D341Med (cell line): ENCODE measurements around the gene BPIFB2.
"Not testable (repeated sequence)": the region's sequence is repeated elsewhere in the genome, so short reads cannot be mapped to it uniquely, and the experiment has no call there.

ENCODE experiments used
- DNase-seq: peaks from one replicate; pipeline ENCODE4 v3.0.0; 2012; ENCODE audit warnings: low spot score

BPIFB2 gene

DNA sequence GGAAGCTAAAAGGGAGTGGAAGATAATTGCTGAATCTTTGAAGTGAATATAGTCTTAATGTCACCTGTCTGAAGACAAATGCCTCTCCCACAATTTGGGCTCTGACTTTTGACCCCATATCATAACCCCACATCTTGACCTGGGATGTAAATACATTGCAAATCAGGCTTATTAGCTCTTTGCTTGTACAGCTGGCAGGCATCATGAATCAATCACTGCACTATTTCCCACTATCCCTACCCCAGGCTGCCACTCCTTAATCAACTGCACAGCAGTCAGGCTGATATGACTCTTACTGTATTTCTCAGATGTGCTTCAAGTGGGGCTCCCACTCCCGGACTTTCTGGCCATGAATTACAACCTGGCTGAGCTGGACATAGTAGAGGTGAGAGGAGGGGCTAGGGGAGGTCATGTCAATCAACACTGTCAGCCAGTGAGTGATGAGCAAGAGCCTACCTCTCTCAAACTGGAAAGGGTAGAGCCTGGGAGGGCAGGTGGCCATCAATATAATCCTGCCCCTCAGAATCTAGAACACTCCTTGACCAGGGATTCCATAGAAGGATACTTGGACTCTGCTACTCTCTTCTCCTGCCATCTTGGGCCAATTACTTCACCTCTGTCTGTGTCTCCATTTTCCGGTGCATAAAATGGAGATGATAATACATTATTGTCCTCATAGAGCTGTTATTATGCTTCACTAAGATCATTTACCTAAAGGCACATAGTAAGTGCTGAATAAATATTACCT, 35.7 kb downstream of the BPIFB2 start:
- no peak for DNase-seq

DNA sequence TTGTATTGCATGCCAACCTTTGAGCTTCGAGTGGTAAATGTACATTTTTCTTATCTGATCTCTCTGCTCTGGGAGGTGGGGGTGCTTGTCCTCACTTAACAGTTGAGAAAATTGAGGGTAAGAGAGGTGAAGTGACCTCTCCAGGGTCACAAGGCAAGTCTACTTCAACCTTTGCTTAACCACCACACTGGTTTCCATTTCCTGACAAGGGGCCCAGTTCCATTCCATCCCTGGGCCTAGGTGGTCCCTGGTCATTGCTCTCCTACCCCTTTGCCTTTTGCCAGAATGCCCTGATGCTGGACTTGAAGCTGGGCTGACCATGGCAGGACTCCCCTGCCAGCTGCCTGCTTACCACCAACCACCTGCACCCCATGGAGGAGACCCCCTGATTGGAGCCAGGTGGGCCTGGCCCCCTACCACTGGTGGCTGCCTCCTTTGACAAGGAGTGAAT, 36.3 kb downstream of the BPIFB2 start:
- no peak for DNase-seq

DNA sequence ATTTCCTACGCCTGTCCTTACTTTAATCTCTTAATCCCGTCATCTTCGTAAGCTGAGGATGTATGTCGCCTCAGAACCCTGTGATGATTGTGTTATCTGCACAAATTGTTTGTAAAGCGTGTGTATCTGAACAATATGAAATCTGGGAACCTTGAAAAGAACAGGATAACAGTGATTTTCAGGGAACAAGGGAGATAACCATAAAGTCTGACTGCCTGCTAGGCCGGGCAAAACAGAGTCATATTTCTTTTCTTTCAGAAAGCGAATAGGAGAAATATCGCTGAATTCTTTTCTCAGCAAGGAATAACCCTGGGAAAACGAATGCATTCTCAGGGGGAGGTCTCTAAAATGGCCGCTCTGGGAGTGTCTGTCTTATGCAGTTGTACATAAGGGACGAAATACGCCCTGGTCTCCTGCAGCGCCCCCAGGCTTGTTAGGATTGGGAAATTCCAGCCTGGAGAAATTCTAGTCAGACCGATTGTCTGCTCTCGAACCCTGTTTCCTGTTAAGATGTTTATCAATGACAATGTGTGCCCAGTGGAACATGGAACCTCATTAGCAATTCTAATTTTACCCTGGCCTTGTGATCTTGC, 37.7 kb downstream of the BPIFB2 start:
- not testable (repeated sequence) for DNase-seq

DNA sequence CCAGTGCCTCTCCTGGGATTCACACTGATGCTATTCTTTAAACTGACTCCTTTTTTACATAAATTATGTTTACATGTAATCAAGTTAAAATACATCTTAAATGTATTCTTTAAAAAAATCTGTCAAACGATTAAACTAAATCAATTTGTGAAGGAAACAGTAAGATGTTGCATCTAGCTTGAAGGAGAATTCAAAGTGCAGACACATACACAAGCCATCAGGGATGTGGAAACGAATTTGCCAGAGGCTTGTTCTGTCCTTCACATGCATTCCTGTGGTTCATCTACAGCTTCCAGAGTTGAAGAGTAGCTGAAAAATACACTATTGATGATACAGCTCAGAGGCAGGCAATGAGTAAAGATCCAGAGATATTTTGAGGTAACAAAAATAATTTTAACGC, 38.9 kb downstream of the BPIFB2 start:
- no peak for DNase-seq

DNA sequence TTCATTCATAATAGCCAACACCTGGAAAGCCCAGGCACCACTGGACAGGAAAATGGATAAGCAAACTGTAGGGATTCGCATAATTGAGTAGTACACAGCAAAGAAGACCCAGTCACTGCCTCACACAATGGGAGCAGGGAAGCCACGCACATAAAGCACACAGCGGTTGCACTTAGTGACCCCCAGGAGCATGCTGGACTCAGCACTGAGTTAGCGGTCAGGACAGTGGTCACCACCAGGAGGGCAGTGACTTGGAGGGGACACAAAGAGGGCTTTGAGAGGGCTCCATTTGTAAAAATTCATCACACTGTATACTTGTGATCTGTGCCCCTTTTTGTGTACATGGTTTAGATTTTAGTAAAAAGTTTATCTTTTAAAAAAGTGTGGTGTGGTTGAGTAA, 43.8 kb downstream of the BPIFB2 start:
- DNase-seq = no peak

DNA sequence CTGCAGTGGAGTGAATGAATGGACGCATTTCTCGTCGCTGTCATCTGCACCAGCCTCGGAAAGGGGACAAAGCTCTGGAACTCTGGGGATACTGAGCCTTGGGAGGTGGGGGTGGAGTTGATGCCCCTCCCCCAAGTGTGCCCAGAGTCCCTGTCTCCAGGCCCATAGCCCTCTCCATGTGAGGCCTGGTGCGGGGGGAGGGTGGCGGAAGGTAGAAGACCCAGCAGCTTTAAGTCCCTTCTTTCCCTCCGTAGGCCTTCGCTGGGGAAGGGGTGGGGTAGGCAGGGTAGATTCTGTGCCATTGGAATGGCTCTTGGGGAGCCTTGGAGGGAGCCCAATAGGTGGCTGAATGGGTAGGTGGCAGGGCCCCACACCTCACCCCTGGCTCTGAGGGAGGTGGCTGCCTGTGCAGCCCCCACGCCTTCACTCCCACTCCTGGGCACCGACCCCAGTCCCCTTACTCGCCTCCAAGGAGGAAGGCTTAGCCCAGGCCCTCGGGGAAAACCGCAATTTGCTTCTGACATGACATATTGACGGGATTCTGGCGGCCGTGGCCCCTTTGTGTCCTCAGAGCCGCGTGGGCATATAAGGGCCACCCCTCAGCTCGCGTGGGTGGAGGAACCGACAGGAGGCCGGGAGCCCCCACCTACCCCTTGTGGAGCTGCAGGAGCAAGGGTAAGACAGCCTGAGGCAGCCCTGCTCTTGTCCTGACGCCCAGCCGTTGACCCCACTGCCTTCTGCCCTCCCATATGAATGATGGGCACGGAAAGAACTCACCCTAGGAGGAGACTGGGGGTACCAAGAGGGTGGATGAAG, 46.0 kb downstream of the BPIFB2 start, which contains the start of gene BPIFB3:
Gene BPIFB3, plus strand, starts transcription at position 613 of the 816 bp plus-strand sequence. CDS start 1,533 bp downstream, outside the sequence.
- no peak for DNase-seq

DNA sequence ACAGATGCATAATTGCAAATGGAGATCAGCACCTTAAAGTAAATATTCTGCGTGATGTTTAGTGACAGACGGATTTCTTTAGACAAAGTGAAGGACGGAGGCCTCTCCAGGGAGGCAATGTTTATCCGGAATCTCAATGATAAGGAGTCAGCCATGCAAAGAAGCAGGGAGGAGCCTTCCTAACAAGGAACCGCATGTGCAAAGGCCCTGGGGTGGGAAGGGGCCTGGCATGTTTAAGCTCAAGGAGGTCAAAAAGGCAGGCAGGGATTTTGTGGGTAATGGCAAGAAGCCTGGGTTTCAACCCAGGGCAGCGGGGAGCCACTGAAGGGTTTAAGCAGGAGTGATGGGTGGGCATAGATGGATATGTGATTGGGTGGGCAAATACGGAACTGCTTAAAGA, 46.9 kb downstream of the BPIFB2 start:
- no peak for DNase-seq

DNA sequence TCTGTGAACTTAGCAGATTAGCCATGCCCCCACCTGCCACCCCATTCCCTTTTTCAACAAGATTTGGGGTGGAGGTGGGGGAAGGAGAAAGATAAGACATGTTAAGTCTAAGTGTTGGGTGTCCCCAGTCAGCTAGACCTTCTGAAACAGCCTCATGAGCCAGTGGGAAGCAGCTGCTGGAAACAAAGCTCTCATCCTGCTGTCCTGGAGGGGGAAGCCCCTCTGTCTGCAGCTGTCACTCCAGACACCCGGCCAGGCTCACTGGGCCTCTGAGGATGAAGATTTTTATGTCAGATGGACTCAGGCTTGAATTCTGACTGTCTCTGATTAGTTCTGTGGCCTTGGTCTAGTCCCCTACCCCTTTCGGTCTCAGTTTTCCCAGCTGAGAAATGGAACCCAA, 47.3 kb downstream of the BPIFB2 start:
- no peak for DNase-seq

DNA sequence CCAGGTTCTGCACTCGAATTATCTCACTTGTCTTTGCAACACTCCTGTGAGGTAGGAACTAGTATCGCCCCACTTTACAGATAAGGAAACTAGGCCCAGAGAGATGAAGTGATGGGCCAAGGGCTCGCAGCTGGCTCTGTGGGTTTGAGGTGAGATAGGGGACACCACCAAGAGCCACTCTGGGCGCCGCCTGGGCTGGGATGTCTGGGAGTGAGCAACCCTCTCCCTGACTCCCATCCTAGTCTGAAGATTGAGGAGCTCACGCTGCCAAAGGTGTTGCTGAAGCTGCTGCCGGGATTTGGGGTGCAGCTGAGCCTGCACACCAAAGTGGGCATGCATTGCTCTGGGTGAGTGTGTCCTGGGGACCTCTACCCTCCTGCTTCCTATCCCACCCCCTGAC, 51.6 kb downstream of the BPIFB2 start:
- no peak for DNase-seq

DNA sequence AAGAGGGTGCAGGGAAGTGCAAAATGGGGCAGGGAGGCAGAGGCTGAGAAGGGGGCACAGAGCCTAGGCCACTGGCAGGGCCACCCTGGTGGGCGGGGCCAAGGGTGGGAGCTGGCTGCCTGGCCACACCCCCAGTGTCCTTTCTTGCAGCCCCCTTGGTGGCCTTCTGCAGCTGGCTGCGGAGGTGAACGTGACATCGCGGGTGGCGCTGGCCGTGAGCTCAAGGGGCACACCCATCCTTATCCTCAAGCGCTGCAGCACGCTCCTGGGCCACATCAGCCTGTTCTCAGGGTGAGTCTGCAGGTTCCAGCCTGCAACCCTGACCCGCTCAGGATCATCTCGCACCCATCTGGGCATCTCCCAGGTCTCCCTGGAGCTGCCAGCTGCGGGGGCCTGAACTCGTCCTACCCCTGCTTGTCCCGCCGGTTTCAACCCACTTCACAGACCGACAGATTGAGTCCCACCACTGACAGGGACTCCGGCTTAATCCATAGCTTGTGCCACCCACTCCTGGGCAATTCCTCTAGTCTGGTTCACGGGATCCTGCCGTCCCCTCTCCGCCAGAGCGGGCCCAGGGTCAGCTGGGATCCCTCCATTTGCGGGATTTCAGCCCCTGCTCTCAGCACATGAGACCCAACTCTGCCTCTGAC, 52.4 kb downstream of the BPIFB2 start:
- DNase-seq = no peak

DNA sequence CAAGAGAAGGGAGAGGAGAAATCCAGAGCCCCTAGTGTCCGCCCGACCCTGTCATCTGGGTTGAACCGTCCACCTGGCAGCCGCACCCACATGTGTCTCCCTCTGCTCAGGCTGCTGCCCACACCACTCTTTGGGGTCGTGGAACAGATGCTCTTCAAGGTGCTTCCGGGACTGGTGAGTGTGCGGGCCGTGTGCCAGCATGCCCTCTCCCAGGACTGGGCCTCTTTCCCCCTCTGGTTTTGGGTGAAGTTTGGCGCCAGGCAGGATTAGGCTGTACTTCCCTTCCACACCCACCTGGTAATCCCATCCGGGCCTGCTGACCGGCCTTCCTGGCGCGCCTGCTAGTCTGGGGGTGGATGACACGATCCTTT, 54.1 kb downstream of the BPIFB2 start:
- DNase-seq = peak; percentile 83

DNA sequence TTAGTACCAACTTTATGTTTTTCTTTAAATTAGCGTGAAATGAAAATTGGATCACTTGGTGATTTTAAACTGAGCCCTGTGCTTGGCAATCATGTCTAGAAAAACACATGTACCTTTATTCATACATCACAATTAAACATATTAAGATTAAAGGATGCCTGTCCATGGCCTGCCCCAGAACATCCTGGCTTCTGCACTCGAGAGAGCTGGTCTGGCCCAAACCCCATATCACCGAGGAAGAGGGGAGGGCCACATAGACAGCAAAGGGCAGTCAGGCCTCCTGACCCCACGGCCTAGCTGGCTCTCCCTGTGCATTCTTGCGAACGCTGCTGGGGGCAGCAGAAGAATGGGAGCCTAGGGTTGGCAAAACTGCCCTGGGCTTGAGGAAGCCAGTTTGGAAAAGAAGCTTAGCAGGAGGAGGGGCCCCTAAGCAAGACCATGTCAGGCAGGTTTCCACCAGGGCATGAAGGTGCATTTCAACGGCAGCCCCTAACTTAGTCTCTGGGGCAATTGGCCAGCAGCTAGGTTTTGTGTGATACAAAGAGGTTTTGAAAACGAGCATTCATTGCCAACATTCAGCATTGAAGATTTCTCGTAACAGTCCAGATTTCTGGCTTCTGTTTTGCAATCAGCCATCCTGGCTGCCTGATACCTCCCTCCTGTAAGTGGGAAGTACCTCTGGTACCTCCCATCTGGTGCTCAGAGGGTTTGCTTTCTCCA, 54.8 kb downstream of the BPIFB2 start:
- no peak for DNase-seq

DNA sequence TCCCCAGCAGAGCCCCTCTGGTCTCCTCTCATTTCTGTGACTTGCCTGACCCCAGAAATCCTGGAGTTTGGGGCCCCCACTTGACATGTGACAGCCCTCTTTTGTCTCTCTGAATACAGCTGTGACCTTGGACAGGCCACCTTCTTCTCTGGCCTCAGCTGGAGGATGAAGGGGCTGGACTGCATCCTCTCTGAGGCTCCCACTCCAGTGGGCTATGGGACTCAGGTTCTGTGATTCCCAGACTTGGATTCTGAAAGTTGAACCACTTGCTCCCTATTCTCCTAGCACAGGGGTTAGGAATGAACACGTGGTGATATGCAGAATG, 55.3 kb downstream of the BPIFB2 start:
- DNase-seq = no peak

DNA sequence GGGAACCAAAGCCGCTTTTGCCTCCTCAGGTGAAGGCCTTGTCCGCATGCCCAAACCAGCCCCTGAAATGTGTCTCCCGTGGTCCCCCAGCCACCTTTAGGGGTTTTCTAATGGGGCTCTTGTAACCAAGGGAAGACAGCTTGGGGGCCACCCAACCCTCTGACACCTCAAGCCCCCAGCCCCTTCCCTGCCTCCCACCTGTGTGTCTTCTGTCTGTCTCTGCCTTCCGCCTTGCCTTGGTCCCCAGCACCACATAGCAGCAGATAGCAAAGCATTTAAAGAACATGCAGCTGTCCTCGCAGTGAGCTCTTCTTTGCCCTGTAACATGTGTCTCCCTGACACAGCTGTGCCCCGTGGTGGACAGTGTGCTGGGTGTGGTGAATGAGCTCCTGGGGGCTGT, 55.8 kb downstream of the BPIFB2 start:
- no peak for DNase-seq

DNA sequence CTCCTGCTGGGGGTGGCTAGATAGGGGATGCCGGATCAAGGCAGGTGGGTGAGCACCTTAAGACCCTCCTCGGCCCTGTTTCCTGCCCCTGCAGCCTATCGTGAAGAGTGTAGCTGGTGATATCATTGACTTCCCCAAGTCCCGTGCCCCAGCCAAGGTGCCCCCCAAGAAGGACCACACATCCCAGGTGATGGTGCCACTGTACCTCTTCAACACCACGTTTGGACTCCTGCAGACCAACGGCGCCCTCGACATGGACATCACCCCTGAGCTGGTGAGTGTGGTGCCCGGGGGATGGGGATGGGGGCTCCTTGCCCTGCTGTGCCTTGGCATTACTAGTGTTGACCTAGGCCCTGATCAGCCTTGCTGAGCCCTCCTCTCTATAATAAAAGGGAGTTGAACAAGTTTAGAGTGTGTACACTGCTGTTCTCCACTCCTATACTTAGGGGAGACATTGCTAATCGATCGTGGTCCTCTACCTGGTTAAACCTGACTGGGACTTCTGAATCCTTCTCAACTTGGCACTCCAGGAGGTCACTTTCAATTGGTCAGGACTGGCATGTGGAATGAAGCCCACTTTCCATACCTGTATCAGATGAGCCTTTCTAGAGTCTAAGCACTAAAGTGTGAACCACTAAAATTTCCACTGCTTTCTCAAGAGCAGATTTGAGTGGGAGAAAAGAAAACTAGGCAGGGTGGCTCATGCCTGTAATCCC, 57.2 kb downstream of the BPIFB2 start:
- no peak for DNase-seq

DNA sequence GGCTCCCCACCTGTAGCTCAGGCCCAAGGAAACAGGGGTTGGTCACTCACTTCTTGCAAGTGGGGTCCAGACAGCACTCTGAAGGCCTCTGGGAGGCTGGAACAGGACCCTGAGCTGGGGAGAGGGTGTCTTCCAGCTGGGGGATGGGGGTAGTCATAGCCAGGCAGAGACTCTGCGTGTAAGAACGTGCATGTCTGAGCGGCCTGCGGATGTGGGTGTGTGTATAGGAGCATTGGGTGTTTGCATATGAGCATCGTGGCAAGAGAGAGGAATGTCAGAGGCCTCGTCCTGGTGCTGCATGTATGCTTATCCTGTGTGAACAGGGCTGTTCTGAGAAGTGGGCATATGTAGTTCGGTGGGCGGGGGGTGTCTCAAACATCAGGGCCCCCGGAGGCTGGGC, 58.3 kb downstream of the BPIFB2 start:
- DNase-seq = no peak

DNA sequence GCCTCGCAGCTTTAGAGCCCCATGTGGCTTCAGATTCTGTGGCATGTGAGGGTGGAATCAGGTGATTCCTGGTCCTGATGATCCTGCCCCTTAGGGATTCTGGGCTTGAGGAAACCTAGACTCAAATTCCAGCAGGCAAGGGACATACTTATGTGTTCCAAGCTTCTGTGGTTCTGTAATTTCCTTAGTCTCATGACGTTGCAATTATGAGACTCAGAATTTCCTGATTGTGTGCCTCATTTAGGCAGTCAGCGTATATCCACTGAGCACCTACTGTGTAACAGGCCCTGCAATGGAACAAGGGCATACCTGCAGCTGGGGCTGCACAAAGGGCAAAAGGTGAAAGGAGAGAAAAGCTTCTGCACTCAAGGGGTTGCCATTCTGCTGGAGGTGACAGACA, 60.3 kb downstream of the BPIFB2 start:
- no peak for DNase-seq

DNA sequence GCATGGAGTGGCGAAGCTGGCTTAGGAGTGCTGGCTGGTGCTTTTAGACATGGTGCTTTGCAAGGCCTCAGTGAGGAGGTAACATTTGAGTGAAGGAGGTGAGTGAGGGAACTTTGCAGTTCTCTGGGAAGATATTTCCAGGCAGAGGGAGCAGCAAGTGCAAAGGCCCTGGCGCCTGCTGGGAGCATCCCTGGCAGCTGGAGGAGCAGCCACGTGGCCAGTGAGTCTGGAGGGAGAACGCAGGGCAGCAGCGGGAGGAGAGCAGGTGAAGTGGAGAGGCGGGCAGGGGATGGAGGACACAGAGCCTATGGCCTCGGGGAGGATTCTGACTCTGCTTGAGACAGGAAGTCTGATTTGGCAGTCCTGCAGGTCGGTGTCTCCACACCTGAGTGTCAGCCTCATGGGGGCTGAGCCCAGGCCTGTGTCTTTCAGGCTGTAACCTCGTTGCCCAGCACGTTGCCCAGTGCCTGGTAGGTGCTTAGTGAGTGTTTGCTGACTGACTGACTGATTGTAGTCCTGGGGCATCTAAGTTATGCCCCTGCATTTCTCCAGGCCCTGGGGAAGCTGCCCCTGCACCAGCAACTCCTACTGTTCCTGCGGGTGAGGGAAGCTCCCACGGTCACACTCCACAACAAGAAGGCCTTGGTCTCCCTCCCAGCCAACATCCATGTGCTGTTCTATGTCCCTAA, 60.9 kb downstream of the BPIFB2 start:
- DNase-seq = no peak

DNA sequence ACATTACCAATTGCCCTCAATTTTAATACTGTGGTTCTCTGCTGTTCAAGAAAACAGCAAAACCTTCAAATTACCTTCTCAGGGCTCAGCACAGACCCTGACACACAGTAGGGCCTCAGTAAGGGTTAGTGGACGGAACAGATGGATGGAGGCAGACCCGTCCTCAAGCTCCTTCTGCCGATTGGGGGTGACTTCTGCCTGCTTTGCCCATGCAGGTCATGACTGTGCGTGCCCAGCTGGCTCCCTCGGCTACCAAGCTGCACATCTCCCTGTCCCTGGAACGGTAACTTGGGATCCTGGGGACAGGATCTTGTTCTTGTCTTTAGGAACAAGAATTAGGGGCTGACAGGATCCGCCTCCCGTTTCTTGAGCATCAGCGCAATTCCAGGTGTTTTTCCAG, 62.2 kb downstream of the BPIFB2 start:
- DNase-seq = no peak

DNA sequence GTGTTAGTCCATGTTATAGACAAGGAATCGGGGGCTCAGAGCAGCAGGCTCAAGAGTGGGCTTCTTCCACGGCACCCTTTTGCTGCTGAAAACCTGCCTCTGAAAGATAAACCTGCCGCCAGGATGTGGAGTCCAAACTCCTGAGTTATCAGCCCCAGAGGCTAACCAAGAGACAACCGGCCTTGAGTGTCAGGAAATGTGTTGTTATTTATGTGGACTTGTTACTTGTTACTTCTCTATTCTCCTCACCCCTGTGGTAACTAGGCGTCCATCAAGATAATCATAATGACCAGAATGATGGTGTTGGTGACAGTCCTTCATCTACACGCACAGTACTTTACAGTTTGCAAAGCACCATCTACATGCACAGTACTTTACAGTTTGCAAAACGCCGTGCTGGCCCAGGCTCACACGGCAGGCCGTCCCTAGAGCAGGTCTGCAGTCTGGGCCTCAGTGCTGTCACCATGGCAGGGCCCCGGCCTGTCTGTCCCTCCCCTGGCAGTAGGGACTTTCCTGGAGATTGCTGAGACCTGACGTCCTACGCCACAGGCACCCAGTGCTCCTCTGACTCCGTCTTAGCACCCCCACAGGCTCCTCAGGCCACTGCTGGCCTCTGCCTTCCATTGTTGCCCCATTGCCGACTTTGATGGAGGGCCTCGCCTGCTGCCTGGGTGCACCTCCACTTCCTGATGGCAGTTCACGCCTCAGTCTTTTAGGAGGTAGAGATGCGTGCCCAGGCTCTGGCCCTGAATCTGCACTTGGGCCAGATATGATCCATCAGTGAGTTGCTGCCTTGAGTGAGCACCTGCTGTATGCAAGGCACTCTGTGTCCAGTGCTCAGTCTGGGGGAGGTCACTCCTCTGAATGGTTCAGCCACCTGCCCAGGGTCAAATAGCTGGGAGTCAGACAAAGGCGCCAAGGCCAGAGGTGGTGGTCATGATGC, 62.9 kb downstream of the BPIFB2 start:
- DNase-seq = no peak
